HCT116 (cell line): Measurements from ENCODE around the gene DLG2. TPM values are rescaled to one million over a fixed set of nuclear protein-coding genes. Genes with fewer than 3 reads are reported as not detected.

ENCODE experiments used
- ATAC-seq: fragments of 200-7000 bp; cut with Tn5 transposase; 2 replicates; pipeline ENCODE4 v1.9.1; 2020; ENCODE audit warnings: mild to moderate bottlenecking, moderate library complexity
- BruUV-seq: library from RNA; stranded (reverse); fragments of 400-500 nt; replicated peaks from 2 replicates; lab custom pipeline; 2021; lab: Mats Ljungman, UMichigan
- CTCF ChIA-PET: fragments of 300-600 bp; sonication (Branson Sonifier 250); formaldehyde crosslinking; loops from one replicate; lab custom pipeline; 2021; ENCODE audit warnings: antibody characterized with exemption; lab: Charles Lee
- POLR2A ChIA-PET: fragments of 300-600, 350-600 bp; sonication (Branson Sonifier 250); formaldehyde crosslinking; loops from one replicate; lab custom pipeline; 2021; ENCODE audit warnings: antibody characterized with exemption; lab: Charles Lee
- RAD21 ChIA-PET, 2 experiments: fragments of 300-600 bp; sonication (Branson Sonifier 250); formaldehyde crosslinking; loops; one replicate each; lab custom pipeline; 2023; ENCODE audit warnings: low total read pairs in 2 of 2; ENCODE audit not compliant: uncharacterized antibody in 2 of 2, unreplicated experiment in 2 of 2, low non-redundant PET in 1 of 2; lab: Charles Lee
- DNase-seq: peaks from one replicate; pipeline ENCODE4 v3.0.0-alpha.2; 2010; ENCODE audit warnings: low read depth, low spot score
- H2AFZ ChIP-seq: fragments of 200-600 bp; shearing (Covaris generic), sonication (generic); 2 replicates; pipeline ENCODE4 v1.6.1; 2017; ENCODE audit warnings: low read depth, mixed run types, mixed read lengths, antibody characterized with exemption, low read length; ENCODE audit not compliant: poor library complexity, severe bottlenecking
- H3K27ac ChIP-seq: 2 replicates; pipeline ENCODE4 v1.5.1; 2012; ENCODE audit warnings: low read depth, low read length
- H3K27me3 ChIP-seq: fragments of 200-600 bp; sonication (generic); 2 replicates; pipeline ENCODE4 v1.6.1; 2016; ENCODE audit warnings: mixed run types, low read length, mixed read lengths; ENCODE audit not compliant: insufficient read depth
- H3K36me3 ChIP-seq, 2 experiments: fragments of 200-500 bp in 1 of 2; fragments of 200-600 bp in 1 of 2; sonication (Bioruptor generic) in 1 of 2; sonication (generic) in 1 of 2; 2 replicates each; pipeline versions ENCODE4 v1.5.1 to v1.6.1; 2014 to 2016; ENCODE audit warnings: low read length in 2 of 2, inconsistent platforms in 1 of 2, mixed read lengths in 1 of 2, mixed run types in 1 of 2; ENCODE audit not compliant: insufficient read depth in 2 of 2, control insufficient read depth in 1 of 2
- H3K4me1 ChIP-seq, 2 experiments: fragments of 200-600 bp in 1 of 2; sonication (generic) in 1 of 2; 2 replicates each; pipeline versions ENCODE4 v1.5.1 to v1.6.1; 2012 to 2017; ENCODE audit warnings: low read length in 2 of 2, inconsistent platforms in 1 of 2, mild to moderate bottlenecking in 1 of 2, mixed read lengths in 1 of 2, mixed run types in 1 of 2, moderate library complexity in 1 of 2; ENCODE audit not compliant: insufficient read depth in 2 of 2, control insufficient read depth in 1 of 2
- H3K4me2 ChIP-seq: fragments of 200-600 bp; sonication (generic); 2 replicates; pipeline ENCODE4 v1.6.1; 2017; ENCODE audit warnings: mixed run types, low read length, mixed read lengths
- H3K4me3 ChIP-seq, 2 experiments: fragments of 200-600 bp in 1 of 2; sonication (generic) in 1 of 2; replicated peaks in 1 of 2; 2 replicates each; pipeline ENCODE4 v1.5.1; 2011 to 2016; ENCODE audit warnings: low read length in 2 of 2, control low read depth in 1 of 2, low read depth in 1 of 2, mild to moderate bottlenecking in 1 of 2, mixed read lengths in 1 of 2, mixed run types in 1 of 2
- H3K79me2 ChIP-seq: fragments of 200-600 bp; sonication (generic); 2 replicates; pipeline ENCODE4 v1.6.1; 2017; ENCODE audit warnings: mild to moderate bottlenecking, mixed run types, low read length, moderate library complexity, mixed read lengths; ENCODE audit not compliant: insufficient read depth
- H3K9ac ChIP-seq: fragments of 200-600 bp; sonication (generic); 2 replicates; pipeline ENCODE4 v1.6.1; 2016; ENCODE audit warnings: low read length, mixed read lengths
- H3K9me2 ChIP-seq: fragments of 200-600 bp; sonication (generic), shearing (Covaris generic); 2 replicates; pipeline ENCODE4 v1.6.1; 2017; ENCODE audit warnings: mixed run types, mild to moderate bottlenecking, moderate library complexity; ENCODE audit not compliant: insufficient read depth
- H3K9me3 ChIP-seq, 2 experiments: fragments of 200-500 bp in 1 of 2; fragments of 200-600 bp in 1 of 2; sonication (Bioruptor generic) in 1 of 2; sonication (generic) in 1 of 2; 2 replicates each; pipeline ENCODE4 v1.6.1; 2014 to 2017; ENCODE audit warnings: low read length in 2 of 2, mixed read lengths in 2 of 2, inconsistent platforms in 1 of 2, low read depth in 1 of 2, mild to moderate bottlenecking in 1 of 2, mixed run types in 1 of 2, moderate library complexity in 1 of 2; ENCODE audit not compliant: control insufficient read depth in 1 of 2, insufficient read depth in 1 of 2
- H4K20me1 ChIP-seq: fragments of 200-600 bp; sonication (generic), shearing (Covaris generic); 2 replicates; pipeline ENCODE4 v1.6.1; 2017; ENCODE audit warnings: mixed run types, mild to moderate bottlenecking, moderate library complexity; ENCODE audit not compliant: insufficient read depth
- CBX3 ChIP-seq: IDR thresholded peaks from 2 replicates; pipeline ENCODE4 v1.6.1; 2012; ENCODE audit warnings: low read depth
- CEBPB ChIP-seq: IDR thresholded peaks from 2 replicates; pipeline ENCODE4 v1.6.1; 2012; ENCODE audit warnings: low read depth
- CTCF ChIP-seq, 3 experiments: fragments of 200-600 bp in 1 of 3; sonication (generic) in 1 of 3; IDR thresholded peaks in 2 of 3; conservative IDR thresholded peaks in 1 of 3; 2 replicates each; pipeline ENCODE4 v1.5.1; 2012 to 2017; ENCODE audit warnings: low read depth in 2 of 3, low read length in 2 of 3, antibody characterized with exemption in 1 of 3, borderline replicate concordance in 1 of 3, control low read depth in 1 of 3, mild to moderate bottlenecking in 1 of 3, mixed read lengths in 1 of 3, mixed run types in 1 of 3, moderate library complexity in 1 of 3; ENCODE audit not compliant: insufficient read depth in 1 of 3
- EGR1 ChIP-seq: IDR thresholded peaks from 2 replicates; pipeline ENCODE4 v1.6.1; 2012; ENCODE audit warnings: low read depth
- ELF1 ChIP-seq: IDR thresholded peaks from 2 replicates; pipeline ENCODE4 v1.6.1; 2012; ENCODE audit warnings: low read depth, borderline replicate concordance
- EZH2 ChIP-seq: fragments of 200-600 bp; sonication (generic); IDR thresholded peaks from 2 replicates; pipeline ENCODE4 v1.6.1; 2017; ENCODE audit warnings: antibody characterized with exemption, mixed run types
- FOSL1 ChIP-seq: IDR thresholded peaks from 2 replicates; pipeline ENCODE4 v1.6.1; 2012; ENCODE audit warnings: low read depth
- JUND ChIP-seq: IDR thresholded peaks from 2 replicates; pipeline ENCODE4 v1.6.1; 2012
- MAX ChIP-seq: IDR thresholded peaks from 2 replicates; pipeline ENCODE4 v1.6.1; 2012
- POLR2A ChIP-seq: IDR thresholded peaks from 2 replicates; pipeline ENCODE4 v1.7.0; 2011; ENCODE audit warnings: borderline replicate concordance; ENCODE audit not compliant: insufficient read depth, insufficient read length; ENCODE audit errors: extremely low read depth
- POLR2AphosphoS5 ChIP-seq: IDR thresholded peaks from 2 replicates; pipeline ENCODE4 v1.6.1; 2011; ENCODE audit warnings: mild to moderate bottlenecking, low read depth, low read length, moderate library complexity
- RAD21 ChIP-seq: IDR thresholded peaks from 2 replicates; pipeline ENCODE4 v1.6.1; 2012; ENCODE audit warnings: low read depth, mild to moderate bottlenecking
- SIN3A ChIP-seq: IDR thresholded peaks from 2 replicates; pipeline ENCODE4 v1.6.1; 2012; ENCODE audit warnings: low read depth
- SP1 ChIP-seq: IDR thresholded peaks from 2 replicates; pipeline ENCODE4 v1.6.1; 2012; ENCODE audit warnings: low read depth
- YY1 ChIP-seq: IDR thresholded peaks from 2 replicates; pipeline ENCODE4 v1.6.1; 2011; ENCODE audit warnings: low read length, low read depth, moderate library complexity, mild to moderate bottlenecking; ENCODE audit not compliant: insufficient replicate concordance; ENCODE audit errors: extremely low read depth
- ZFX ChIP-seq: fragments of 450-650 bp; IDR thresholded peaks from 2 replicates; pipeline ENCODE4 v1.6.1; 2017
- ZNF274 ChIP-seq: fragments of 200-500 bp; sonication (Bioruptor generic); IDR thresholded peaks from 2 replicates; pipeline ENCODE4 v1.6.1; 2014; ENCODE audit warnings: mild to moderate bottlenecking, low read depth, low read length, inconsistent platforms
- intact Hi-C: fragments of 100-400 bp; cut with micrococcal nuclease; formaldehyde crosslinking; loops from 2 replicates; pipeline ENCODE4 v1.10.0; 2022
- total RNA-seq: library from RNA; stranded (reverse); gene quantifications from one replicate; pipeline ENCODE4 v1.2.1, GENCODE V29; 2021; ENCODE audit not compliant: unreplicated experiment
- TF ChIP-seq, protein P1 (sequence below): IDR thresholded peaks from 2 replicates; pipeline ENCODE4 v1.6.1; 2012
- TF ChIP-seq, protein P2 (sequence below): IDR thresholded peaks from 2 replicates; pipeline ENCODE4 v1.6.1; 2012; ENCODE audit warnings: low read depth

The DLG2 gene
- total RNA-seq, 1 experiment from 2014 or later = 2.4 TPM

- TF ChIP-seq RAD21 (no peak), FOSL1 (no peak)
These were observed 2062.3 kb downstream of the DLG2 start (continued) for GRCh38 chr11:83564870-83565269.

- ChIA-PET POLR2A (no interaction called here), RAD21 (no interaction called here), CTCF (no interaction called here)
- Histone ChIP-seq H3K9ac (no peak overlapping the region), H4K20me1 (no peaks in the 10 kb centered on the region; the same call in 1 of the 2 replicates), H2AFZ (no peak overlapping the region), H3K36me3 (no peaks in the 10 kb centered on the region), H3K9me2 (no peaks in the 10 kb centered on the region), H3K9me3 (no peaks in the 10 kb centered on the region), H3K27me3 (peaks cover 40% of the 10 kb centered on the region; the same call in 1 of the 2 replicates), H3K4me2 (no peak overlapping the region), H3K27ac (no peak overlapping the region), H3K4me3 (no peak overlapping the region), H3K79me2 (no peaks in the 10 kb centered on the region), H3K4me1 (no peaks in the 10 kb centered on the region)
- TF ChIP-seq JUND (no peak), ZNF274 (no peak), EGR1 (no peak), POLR2A (no peak), CTCF (IDR thresholded peaks at IDR 0.05 in 2 of 3, conservative IDR thresholded peaks at IDR 0.05 in 1 of 3; ENCODE audit: borderline replicate concordance in 1 of 3, insufficient read depth in 1 of 3, low read depth in 2 of 3, low read length in 2 of 3) (no peak), POLR2AphosphoS5 (no peak), CEBPB (no peak), CBX3 (no peak), FOSL1 (no peak), RAD21 (no peak), EZH2 (no peak), SP1 (no peak), MAX (no peak), SIN3A (no peak), ZFX (no peak), YY1 (no peak), ELF1 (no peak)
- TF ChIP-seq, protein P1, sequence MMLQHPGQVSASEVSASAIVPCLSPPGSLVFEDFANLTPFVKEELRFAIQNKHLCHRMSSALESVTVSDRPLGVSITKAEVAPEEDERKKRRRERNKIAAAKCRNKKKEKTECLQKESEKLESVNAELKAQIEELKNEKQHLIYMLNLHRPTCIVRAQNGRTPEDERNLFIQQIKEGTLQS = no peak
- TF ChIP-seq, protein P2, sequence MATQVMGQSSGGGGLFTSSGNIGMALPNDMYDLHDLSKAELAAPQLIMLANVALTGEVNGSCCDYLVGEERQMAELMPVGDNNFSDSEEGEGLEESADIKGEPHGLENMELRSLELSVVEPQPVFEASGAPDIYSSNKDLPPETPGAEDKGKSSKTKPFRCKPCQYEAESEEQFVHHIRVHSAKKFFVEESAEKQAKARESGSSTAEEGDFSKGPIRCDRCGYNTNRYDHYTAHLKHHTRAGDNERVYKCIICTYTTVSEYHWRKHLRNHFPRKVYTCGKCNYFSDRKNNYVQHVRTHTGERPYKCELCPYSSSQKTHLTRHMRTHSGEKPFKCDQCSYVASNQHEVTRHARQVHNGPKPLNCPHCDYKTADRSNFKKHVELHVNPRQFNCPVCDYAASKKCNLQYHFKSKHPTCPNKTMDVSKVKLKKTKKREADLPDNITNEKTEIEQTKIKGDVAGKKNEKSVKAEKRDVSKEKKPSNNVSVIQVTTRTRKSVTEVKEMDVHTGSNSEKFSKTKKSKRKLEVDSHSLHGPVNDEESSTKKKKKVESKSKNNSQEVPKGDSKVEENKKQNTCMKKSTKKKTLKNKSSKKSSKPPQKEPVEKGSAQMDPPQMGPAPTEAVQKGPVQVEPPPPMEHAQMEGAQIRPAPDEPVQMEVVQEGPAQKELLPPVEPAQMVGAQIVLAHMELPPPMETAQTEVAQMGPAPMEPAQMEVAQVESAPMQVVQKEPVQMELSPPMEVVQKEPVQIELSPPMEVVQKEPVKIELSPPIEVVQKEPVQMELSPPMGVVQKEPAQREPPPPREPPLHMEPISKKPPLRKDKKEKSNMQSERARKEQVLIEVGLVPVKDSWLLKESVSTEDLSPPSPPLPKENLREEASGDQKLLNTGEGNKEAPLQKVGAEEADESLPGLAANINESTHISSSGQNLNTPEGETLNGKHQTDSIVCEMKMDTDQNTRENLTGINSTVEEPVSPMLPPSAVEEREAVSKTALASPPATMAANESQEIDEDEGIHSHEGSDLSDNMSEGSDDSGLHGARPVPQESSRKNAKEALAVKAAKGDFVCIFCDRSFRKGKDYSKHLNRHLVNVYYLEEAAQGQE = no peak
- no TSS peak for BruUV-seq
- DNase-seq (no peak), ATAC-seq (no peak)
- intact Hi-C loops = no loop called here
These were observed 2068.9 kb downstream of the DLG2 start for GRCh38 chr11:83558281-83558680.
